22Rv1 (cell line): ENCODE measurements around the gene MIS12.

ENCODE experiments used
- H3K27ac ChIP-seq: fragments of 450-650 bp; 2 replicates; pipeline ENCODE4 v1.5.1; 2017
- ZFX ChIP-seq: fragments of 450-650 bp; IDR thresholded peaks from 2 replicates; pipeline ENCODE4 v1.6.1; 2017; ENCODE audit warnings: antibody characterized with exemption, borderline replicate concordance
- TF ChIP-seq, protein P1 (sequence below): fragments of 450-650 bp; IDR thresholded peaks from 2 replicates; pipeline ENCODE4 v1.5.1; 2017; ENCODE audit warnings: mild to moderate bottlenecking

Gene MIS12, protein sequence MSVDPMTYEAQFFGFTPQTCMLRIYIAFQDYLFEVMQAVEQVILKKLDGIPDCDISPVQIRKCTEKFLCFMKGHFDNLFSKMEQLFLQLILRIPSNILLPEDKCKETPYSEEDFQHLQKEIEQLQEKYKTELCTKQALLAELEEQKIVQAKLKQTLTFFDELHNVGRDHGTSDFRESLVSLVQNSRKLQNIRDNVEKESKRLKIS

DNA sequence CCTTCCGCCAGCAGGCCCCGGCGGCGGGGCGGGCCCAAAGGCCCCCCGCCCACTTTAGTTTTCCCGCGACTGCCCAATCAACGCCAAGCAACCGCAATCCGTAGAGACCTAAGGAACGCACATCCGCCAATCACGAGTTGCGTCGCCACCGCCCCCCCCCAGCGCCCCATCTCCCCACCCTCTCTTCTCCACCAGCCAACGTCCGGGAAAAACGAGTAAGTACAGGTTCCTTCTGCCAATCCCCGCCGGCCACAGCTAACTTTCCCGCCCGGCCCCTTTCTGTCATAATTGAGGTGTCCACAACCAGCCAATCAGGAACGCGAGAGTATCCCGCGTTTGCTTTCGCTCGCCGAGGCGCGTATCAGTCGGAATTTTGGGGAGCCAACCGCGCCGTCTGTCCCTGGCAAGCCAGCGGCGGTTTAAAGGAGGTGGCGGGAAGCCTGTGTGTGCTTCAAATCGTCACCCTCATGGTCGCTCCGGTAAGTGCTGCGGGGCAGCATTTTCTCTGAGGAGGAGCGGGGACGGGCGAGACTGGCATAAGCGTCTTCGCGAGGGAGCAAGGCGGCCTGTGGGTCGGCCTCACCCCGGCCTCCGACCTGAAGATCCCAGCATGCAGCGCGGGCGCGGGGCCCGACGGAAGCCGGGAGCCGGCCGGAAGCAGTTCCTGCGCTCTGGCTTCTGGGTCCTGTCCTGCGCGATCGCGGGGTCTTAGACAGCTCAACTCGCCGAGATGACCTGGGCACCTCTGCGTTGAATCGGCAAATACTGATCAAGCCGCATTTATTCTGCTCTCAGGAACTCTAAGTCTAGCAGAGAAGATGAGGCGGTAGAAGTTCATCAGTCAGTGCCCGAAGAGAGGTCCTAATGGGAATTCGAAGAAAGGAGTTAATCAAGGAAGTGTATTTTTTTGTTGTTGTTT is at the start of gene MIS12:
Gene MIS12 (plus strand): TSS at position 361 of the 919 bp plus-strand sequence. CDS start 2,297 bp downstream, outside the sequence.
- TF ChIP-seq, protein P1, sequence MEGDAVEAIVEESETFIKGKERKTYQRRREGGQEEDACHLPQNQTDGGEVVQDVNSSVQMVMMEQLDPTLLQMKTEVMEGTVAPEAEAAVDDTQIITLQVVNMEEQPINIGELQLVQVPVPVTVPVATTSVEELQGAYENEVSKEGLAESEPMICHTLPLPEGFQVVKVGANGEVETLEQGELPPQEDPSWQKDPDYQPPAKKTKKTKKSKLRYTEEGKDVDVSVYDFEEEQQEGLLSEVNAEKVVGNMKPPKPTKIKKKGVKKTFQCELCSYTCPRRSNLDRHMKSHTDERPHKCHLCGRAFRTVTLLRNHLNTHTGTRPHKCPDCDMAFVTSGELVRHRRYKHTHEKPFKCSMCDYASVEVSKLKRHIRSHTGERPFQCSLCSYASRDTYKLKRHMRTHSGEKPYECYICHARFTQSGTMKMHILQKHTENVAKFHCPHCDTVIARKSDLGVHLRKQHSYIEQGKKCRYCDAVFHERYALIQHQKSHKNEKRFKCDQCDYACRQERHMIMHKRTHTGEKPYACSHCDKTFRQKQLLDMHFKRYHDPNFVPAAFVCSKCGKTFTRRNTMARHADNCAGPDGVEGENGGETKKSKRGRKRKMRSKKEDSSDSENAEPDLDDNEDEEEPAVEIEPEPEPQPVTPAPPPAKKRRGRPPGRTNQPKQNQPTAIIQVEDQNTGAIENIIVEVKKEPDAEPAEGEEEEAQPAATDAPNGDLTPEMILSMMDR: no peak
- TF ChIP-seq ZFX: no peak
- H3K27ac ChIP-seq: peak within 1 kb of the TSS; percentile 98

DNA sequence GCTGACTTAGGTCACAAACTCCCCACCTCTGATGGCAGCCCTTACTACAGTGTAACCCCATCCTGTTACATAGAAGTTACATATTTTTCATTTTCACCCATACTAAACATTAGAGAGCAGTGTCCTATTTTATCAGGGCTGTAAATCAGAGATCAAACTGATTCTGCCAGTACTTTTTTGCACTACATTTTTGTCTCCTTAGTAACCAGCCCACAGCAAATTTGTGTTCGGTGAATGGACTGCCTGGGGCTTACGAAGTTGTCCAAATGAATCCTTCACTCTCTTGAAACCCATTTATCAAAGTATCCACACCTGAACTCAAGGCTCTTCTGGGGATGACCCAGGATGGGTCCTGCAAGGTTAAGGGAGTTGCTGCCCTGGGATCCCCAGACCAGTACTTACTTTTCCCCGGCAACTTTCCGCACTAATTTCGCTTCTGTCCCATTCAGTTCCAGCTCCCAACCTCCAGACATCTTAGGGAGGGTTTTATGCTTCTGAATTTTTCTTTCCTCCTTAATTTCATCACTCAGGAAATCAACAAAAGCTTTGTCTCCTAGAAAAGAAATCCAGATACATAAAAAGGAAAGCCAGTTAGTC is 48.5 kb upstream of the MIS12 start:
- TF ChIP-seq, protein P1: no peak
- no peak for TF ChIP-seq ZFX
- H3K27ac ChIP-seq: peak overlapping the region; percentile 74

DNA sequence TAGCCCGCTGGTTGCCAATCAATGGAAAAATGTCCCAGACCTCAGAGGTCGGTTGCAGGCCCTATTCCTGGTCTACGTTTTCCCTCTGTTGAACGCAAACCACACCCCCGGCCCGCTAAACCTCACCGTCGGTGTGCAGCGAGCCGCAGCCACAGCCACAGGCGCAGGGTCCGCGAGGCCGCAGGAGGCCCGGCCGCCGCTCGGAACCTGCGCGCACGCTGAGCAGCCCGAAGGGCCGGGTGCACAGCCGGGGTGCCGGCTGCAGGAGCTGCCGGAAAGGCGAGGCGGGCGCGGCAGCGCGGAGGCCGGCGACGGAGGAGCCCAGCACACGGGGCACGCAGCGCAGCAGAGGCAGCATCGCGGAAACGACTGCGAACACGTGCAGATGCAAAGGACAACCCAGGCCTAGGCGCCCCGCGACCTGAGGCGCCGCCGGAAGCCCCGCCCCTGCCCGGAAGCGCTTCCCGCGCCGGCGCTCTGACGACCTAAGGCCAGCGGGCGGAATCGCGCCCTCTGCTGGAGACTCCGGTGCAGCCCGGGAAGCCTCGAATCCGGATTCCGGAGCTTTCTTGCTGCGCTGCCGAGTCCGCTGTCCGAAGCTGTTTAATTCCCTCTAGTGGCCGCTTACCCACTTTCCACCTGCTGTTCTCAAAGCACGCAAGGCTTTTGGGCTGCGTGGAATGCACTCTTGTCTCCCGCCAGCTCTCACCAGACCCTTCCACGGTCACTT is 47.5 kb upstream of the MIS12 start, which contains the start of gene C1QBP:
Gene C1QBP (minus strand): TSS at position 440 of the 730 bp plus-strand sequence. CDS start 82 bp downstream, at position 358.
- peak within 1 kb of the TSS; percentile 74 for H3K27ac ChIP-seq
- TF ChIP-seq, protein P1: peak; percentile 99
- 0 out of 2 replicates have a peak, but pooled peaks have one; percentile 44 for TF ChIP-seq ZFX

DNA sequence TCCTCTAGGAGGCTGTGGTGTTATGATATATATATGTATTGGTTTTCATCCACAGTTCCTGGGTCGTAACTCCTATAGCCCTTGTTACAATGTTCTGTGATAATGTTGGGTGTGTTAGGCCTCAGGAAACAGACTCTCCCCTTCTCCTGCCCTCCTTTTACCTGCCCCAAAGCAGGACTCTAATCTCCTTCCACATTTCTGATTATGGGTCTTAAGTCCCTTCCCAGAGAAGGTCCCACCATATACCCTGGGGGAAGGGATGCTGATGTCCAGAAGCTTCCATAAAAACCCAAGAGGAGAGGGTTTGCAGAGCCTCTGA is 47.0 kb upstream of the MIS12 start:
- peak overlapping the region; percentile 74 for H3K27ac ChIP-seq
- no peak for TF ChIP-seq ZFX
- TF ChIP-seq, protein P1: no peak

DNA sequence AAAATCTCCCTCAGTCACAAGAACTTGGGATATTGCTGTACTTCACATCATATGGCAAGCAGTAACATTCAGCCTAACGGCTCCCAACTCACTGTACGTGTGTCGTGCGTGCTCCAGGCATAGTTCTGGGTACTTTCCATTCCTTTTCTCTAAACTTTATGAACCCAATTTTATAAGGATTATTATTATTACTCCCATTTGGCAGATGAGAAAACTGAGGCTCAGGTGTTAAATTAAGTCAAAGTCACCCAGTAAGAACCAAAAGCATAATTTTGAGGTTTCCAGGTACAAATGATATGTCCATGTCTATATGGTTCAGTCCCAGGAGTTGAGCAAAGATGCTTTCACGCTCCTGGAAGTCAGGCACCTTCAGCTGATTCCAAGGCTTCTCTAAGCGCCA is 42.6 kb upstream of the MIS12 start:
- no peak overlapping the region for H3K27ac ChIP-seq
- TF ChIP-seq, protein P1: no peak
- no peak for TF ChIP-seq ZFX

DNA sequence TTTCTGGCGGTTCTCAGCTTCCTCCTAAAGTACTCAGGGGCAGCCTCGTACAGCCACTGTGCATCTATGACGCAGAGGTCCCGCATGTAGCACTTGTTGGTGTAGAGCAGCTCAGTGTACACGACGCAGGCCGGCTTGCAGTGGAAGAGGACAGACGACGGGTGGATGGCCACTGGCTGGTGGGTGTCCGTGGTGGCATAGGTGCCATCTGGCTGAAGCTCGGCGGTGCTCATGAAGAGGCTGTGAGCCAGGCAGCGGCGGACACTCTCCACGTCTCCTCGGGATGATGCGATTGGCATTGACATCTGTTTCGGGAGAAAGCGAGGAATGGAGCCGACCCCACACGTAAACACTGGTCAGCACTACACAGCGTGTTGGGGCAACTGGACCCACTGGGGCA is 42.2 kb upstream of the MIS12 start:
- TF ChIP-seq, protein P1: no peak
- no peak for TF ChIP-seq ZFX
- H3K27ac ChIP-seq: no peak overlapping the region
